Middle frontal gyrus (tissue), 1 donor: Measurements from ENCODE around the gene ASH1L.

Source experiments
- DNase-seq: peaks from one replicate; pipeline ENCODE4 v3.0.0-alpha.2; 2015; ENCODE audit warnings: low spot score; ENCODE audit errors: extremely low spot score

Gene ASH1L

GRCh38 chr1:155327981-155328380 is 234.6 kb downstream of the ASH1L start:
- no peak for DNase-seq

GRCh38 chr1:155326631-155327037 is 236.0 kb downstream of the ASH1L start:
- no peak for DNase-seq

GRCh38 chr1:155326020-155326526 is 236.5 kb downstream of the ASH1L start:
- no peak for DNase-seq

- DNase-seq, result no peak
These were observed 237.1 kb downstream of the ASH1L start for GRCh38 chr1:155325603-155325893.

GRCh38 chr1:155324717-155325602 is 237.6 kb downstream of the ASH1L start:
- no peak for DNase-seq

GRCh38 chr1:155324037-155324716 is 238.4 kb downstream of the ASH1L start:
- DNase-seq, result peak; percentile 80

- DNase-seq, result peak; percentile 47
These were observed 238.9 kb downstream of the ASH1L start for GRCh38 chr1:155323729-155324036.

- DNase-seq, result peak; percentile 80
These were observed 239.5 kb downstream of the ASH1L start for GRCh38 chr1:155322953-155323728.

- DNase-seq, result no peak
These were observed 240.0 kb downstream of the ASH1L start for GRCh38 chr1:155322571-155322952.

GRCh38 chr1:155321639-155322503 is 240.7 kb downstream of the ASH1L start:
- DNase-seq, result no peak

GRCh38 chr1:155320661-155321617 is 241.7 kb downstream of the ASH1L start, which contains the start of gene RUSC1:
Gene RUSC1, plus strand, starts transcription at chr1:155320894. Its CDS starts 880 bp downstream, at chr1:155321774.
- DNase-seq, result peak; percentile 79

- no peak for DNase-seq
These were observed 242.4 kb downstream of the ASH1L start for GRCh38 chr1:155320252-155320651.

GRCh38 chr1:155319536-155319935 is 243.1 kb downstream of the ASH1L start:
- no peak for DNase-seq

GRCh38 chr1:155318082-155318481 is 244.5 kb downstream of the ASH1L start:
- DNase-seq, result no peak

- no peak for DNase-seq
These were observed 245.7 kb downstream of the ASH1L start for GRCh38 chr1:155316922-155317321.

- no peak for DNase-seq
These were observed 249.3 kb downstream of the ASH1L start for GRCh38 chr1:155313261-155313660.

- DNase-seq, result no peak
These were observed 253.1 kb downstream of the ASH1L start for GRCh38 chr1:155309423-155310021.

- DNase-seq, result peak; percentile 99
These were observed 253.8 kb downstream of the ASH1L start, which contains the start of gene FDPS for GRCh38 chr1:155308493-155309422. Gene FDPS, plus strand, starts transcription at chr1:155308866. Its CDS starts 924 bp downstream, at chr1:155309790.
